DOHH2 (cell line): ENCODE results near the gene ASTN1.

Experiments
- H3F3A ChIP-seq: fragments of 200-600 bp; sonication (generic), shearing (Covaris generic); 2 replicates; pipeline ENCODE4 v1.6.0; 2016; ENCODE audit warnings: antibody characterized with exemption, mild to moderate bottlenecking; ENCODE audit not compliant: control insufficient read depth, insufficient read depth
- H3K27ac ChIP-seq: fragments of 200-600 bp; sonication (generic); 2 replicates; pipeline ENCODE4 v1.5.1; 2014; ENCODE audit warnings: low read depth, mild to moderate bottlenecking, low read length, moderate library complexity
- H3K27me3 ChIP-seq: fragments of 200-600 bp; sonication (generic); 2 replicates; pipeline ENCODE4 v1.6.1; 2014; ENCODE audit warnings: mild to moderate bottlenecking, low read length, mixed read lengths; ENCODE audit not compliant: control insufficient read depth
- H3K36me3 ChIP-seq: fragments of 200-600 bp; sonication (generic); 2 replicates; pipeline ENCODE4 v1.6.1; 2014; ENCODE audit warnings: mild to moderate bottlenecking, low read length, moderate library complexity, mixed read lengths; ENCODE audit not compliant: control insufficient read depth
- H3K4me1 ChIP-seq: fragments of 200-600 bp; sonication (generic); 2 replicates; pipeline ENCODE4 v1.6.1; 2014; ENCODE audit warnings: mild to moderate bottlenecking, low read length, mixed read lengths; ENCODE audit not compliant: control insufficient read depth
- H3K4me2 ChIP-seq: fragments of 200-600 bp; sonication (generic); 2 replicates; pipeline ENCODE4 v1.6.0; 2014; ENCODE audit warnings: mild to moderate bottlenecking, low read length, moderate library complexity
- H3K4me3 ChIP-seq: fragments of 200-600 bp; sonication (generic); 2 replicates; pipeline ENCODE4 v1.5.1; 2014; ENCODE audit warnings: mild to moderate bottlenecking, low read length, mixed read lengths
- H3K79me2 ChIP-seq: fragments of 200-600 bp; sonication (generic); 2 replicates; pipeline ENCODE4 v1.6.1; 2014; ENCODE audit warnings: mild to moderate bottlenecking, low read length, mixed read lengths; ENCODE audit not compliant: control insufficient read depth
- H3K9me2 ChIP-seq: fragments of 200-600 bp; sonication (generic); replicated peaks from 2 replicates; pipeline ENCODE4 v1.6.1; 2014; ENCODE audit warnings: mild to moderate bottlenecking, low read length, mixed read lengths; ENCODE audit not compliant: control insufficient read depth
- H3K9me3 ChIP-seq: fragments of 200-600 bp; sonication (generic); 2 replicates; pipeline ENCODE4 v1.6.1; 2014; ENCODE audit warnings: antibody characterized with exemption, low read length, mixed read lengths; ENCODE audit not compliant: control insufficient read depth, insufficient read depth
- H4K20me1 ChIP-seq: fragments of 200-600 bp; sonication (generic); 2 replicates; pipeline ENCODE4 v1.6.0; 2014; ENCODE audit warnings: low read depth, mild to moderate bottlenecking, antibody characterized with exemption, low read length, moderate library complexity; ENCODE audit not compliant: control insufficient read depth, insufficient read depth
- EZH2phosphoT487 ChIP-seq: fragments of 200-600 bp; sonication (generic); IDR thresholded peaks from 2 replicates; pipeline ENCODE4 v1.6.1; 2017; ENCODE audit warnings: borderline replicate concordance, mild to moderate bottlenecking, antibody characterized with exemption, low read length, moderate library complexity, mixed read lengths
- TF ChIP-seq, protein P1 (sequence below): fragments of 200-600 bp; sonication (generic); IDR thresholded peaks from one replicate; pipeline ENCODE4 v1.5.1; 2014; ENCODE audit warnings: antibody characterized with exemption, mild to moderate bottlenecking, low read depth, low read length; ENCODE audit not compliant: poor library complexity, severe bottlenecking

Gene ASTN1

DNA sequence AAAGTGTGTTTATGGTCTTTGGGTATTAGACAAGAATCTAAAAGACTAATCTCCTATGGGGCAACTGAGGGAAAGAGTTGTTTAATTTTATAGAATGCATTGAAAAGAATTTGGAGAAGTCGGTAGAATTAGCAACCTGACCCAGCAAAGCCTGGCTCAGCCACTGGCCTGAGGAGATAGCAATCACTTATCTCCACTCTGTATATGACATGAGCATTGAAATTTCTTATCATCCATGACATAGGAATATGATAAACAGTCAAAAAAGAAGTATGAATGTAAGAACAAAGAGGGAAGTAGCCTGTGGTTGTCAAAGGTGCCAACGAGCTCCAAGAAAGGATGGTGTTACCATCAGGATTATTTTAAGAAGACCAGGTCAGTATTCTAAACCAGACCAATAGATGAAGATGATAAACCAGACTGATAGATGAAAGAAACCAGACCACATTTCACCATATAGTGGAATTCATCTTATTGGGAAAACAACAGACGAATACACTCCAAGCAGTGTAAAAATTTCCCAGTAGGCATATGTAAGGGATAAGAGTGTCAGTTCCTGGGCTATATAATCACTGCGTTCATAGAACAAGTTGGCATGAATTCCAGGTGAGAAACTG, 35.7 kb downstream of the ASTN1 start:
- no peak overlapping the region for H3K27ac ChIP-seq
- TF ChIP-seq EZH2phosphoT487, result no peak
- TF ChIP-seq, protein P1, sequence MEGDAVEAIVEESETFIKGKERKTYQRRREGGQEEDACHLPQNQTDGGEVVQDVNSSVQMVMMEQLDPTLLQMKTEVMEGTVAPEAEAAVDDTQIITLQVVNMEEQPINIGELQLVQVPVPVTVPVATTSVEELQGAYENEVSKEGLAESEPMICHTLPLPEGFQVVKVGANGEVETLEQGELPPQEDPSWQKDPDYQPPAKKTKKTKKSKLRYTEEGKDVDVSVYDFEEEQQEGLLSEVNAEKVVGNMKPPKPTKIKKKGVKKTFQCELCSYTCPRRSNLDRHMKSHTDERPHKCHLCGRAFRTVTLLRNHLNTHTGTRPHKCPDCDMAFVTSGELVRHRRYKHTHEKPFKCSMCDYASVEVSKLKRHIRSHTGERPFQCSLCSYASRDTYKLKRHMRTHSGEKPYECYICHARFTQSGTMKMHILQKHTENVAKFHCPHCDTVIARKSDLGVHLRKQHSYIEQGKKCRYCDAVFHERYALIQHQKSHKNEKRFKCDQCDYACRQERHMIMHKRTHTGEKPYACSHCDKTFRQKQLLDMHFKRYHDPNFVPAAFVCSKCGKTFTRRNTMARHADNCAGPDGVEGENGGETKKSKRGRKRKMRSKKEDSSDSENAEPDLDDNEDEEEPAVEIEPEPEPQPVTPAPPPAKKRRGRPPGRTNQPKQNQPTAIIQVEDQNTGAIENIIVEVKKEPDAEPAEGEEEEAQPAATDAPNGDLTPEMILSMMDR, result no peak
- H3F3A ChIP-seq, result no peaks in the 10 kb centered on the region
- no peaks in the 10 kb centered on the region for H3K36me3 ChIP-seq
- H3K27me3 ChIP-seq, result no peaks in the 10 kb centered on the region
- no peak overlapping the region for H3K4me3 ChIP-seq
- H3K9me3 ChIP-seq, result no peaks in the 10 kb centered on the region
- H3K4me1 ChIP-seq, result no peaks in the 10 kb centered on the region
- H3K79me2 ChIP-seq, result no peaks in the 10 kb centered on the region
- no peaks in the 10 kb centered on the region for H4K20me1 ChIP-seq
- H3K4me2 ChIP-seq, result no peak overlapping the region
- no peaks in the 10 kb centered on the region for H3K9me2 ChIP-seq

DNA sequence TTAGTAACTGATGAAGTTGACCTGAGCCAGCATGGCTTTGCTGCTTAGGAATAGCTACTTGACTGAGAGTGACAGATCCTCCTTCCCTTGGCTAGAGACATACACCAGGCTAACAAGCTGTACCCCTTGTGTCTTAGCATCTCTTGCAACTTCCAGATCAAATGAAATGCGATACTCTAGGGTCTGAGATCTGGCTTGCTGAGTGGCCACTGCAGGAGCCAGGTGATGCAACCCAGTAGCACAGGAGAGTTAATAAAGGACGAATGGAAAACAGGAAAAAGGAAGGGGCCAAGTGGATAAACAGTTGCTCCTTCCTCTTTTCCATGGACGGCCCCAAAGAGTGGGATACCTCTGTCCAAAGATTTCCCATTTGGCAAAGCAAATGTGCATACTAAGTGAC, 38.2 kb downstream of the ASTN1 start:
- no peak for TF ChIP-seq EZH2phosphoT487
- TF ChIP-seq, protein P1, result no peak
- no peaks in the 10 kb centered on the region for H3F3A ChIP-seq
- H4K20me1 ChIP-seq, result no peaks in the 10 kb centered on the region
- H3K9me3 ChIP-seq, result no peaks in the 10 kb centered on the region
- no peaks in the 10 kb centered on the region for H3K9me2 ChIP-seq
- H3K4me2 ChIP-seq, result no peak overlapping the region
- no peaks in the 10 kb centered on the region for H3K4me1 ChIP-seq
- no peaks in the 10 kb centered on the region for H3K27me3 ChIP-seq
- no peaks in the 10 kb centered on the region for H3K79me2 ChIP-seq
- H3K4me3 ChIP-seq, result no peak overlapping the region
- no peak overlapping the region for H3K27ac ChIP-seq
- H3K36me3 ChIP-seq, result no peaks in the 10 kb centered on the region

DNA sequence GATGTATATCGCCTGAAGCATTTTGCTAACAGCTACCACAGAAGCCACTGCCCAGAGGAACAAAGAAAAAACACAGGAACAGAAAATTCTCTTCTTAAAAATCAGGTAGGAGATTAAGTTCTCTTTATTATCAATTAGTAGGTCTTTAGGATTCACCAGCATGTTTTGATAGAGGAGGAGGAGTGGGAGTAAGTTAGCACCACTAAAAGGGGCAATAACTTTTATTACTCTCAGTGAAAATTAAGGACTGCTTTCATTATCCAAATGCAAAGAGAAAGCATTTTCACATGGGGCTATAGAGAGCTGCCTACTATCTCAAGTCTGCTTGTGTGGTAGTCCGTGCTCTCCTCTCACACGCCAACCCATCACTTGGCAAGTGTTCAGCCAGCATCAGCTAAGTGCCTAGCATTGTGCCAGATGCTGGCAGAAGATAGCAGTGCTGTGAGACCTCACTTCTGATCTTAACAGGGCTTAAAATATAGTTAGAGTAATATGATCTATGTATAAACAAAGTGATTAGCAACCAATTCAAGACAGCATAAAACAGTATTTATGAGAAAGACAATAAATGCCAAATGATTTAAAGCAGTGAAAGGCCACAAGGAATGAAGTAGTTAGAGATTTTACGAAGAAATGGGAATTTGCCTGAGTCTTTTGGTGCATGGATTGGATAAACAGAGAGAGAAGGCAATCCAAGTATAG, 39.8 kb downstream of the ASTN1 start:
- H3K9me3 ChIP-seq, result no peaks in the 10 kb centered on the region
- H3K4me3 ChIP-seq, result no peak overlapping the region
- H3K36me3 ChIP-seq, result no peaks in the 10 kb centered on the region
- TF ChIP-seq EZH2phosphoT487, result no peak
- TF ChIP-seq, protein P1, result no peak
- H3K4me1 ChIP-seq, result no peaks in the 10 kb centered on the region
- H3K27me3 ChIP-seq, result no peaks in the 10 kb centered on the region
- H3K27ac ChIP-seq, result no peak overlapping the region
- no peak overlapping the region for H3K4me2 ChIP-seq
- H4K20me1 ChIP-seq, result no peaks in the 10 kb centered on the region
- no peaks in the 10 kb centered on the region for H3K9me2 ChIP-seq
- H3K79me2 ChIP-seq, result no peaks in the 10 kb centered on the region
- H3F3A ChIP-seq, result no peaks in the 10 kb centered on the region
